ENCODE results near the gene INHBA.

The INHBA gene

DNA sequence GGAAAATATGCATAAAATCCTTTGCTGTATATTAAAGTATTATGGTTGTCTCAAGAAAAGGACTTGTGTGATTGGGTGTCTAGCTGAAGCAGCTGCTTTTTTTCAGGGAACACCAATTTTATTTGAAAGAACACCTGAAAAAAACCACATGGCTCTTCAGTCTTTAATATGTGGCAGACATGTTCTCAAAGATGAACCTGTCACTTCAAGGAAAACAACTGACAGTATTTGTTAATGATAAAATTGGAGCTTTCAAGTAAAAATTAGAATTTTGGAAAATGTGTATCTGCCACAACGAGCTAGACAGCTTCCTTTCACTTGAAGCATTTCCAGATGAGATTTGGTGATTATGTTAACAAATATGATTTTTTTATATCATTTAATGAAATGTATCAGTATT lies 59.3 kb downstream of the INHBA start:
- H3K9ac ChIP-seq (ENCODE audit: low read length): no peak overlapping the region
- no peaks in the 10 kb centered on the region for H3K9me3 ChIP-seq (ENCODE audit: low read length)
- H3K27ac ChIP-seq (ENCODE audit: low read depth, low read length, poor library complexity, severe bottlenecking): no peak overlapping the region
- no peak for TF ChIP-seq EZH2 (IDR thresholded peaks at IDR 0.05; ENCODE audit: borderline replicate concordance, low read length)
- TF ChIP-seq, protein P1, sequence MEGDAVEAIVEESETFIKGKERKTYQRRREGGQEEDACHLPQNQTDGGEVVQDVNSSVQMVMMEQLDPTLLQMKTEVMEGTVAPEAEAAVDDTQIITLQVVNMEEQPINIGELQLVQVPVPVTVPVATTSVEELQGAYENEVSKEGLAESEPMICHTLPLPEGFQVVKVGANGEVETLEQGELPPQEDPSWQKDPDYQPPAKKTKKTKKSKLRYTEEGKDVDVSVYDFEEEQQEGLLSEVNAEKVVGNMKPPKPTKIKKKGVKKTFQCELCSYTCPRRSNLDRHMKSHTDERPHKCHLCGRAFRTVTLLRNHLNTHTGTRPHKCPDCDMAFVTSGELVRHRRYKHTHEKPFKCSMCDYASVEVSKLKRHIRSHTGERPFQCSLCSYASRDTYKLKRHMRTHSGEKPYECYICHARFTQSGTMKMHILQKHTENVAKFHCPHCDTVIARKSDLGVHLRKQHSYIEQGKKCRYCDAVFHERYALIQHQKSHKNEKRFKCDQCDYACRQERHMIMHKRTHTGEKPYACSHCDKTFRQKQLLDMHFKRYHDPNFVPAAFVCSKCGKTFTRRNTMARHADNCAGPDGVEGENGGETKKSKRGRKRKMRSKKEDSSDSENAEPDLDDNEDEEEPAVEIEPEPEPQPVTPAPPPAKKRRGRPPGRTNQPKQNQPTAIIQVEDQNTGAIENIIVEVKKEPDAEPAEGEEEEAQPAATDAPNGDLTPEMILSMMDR (IDR thresholded peaks at IDR 0.05; ENCODE audit: low read length): no peak
- no peaks in the 10 kb centered on the region for H3K4me1 ChIP-seq (ENCODE audit: insufficient read depth, low read length, severe bottlenecking)
- no peak overlapping the region for H2AFZ ChIP-seq (ENCODE audit: low read length)
- H3F3A ChIP-seq (ENCODE audit: insufficient read depth, low read length): no peaks in the 10 kb centered on the region
- no peaks in the 10 kb centered on the region for H3K27me3 ChIP-seq (ENCODE audit: insufficient read depth, low read length)
- H3K9me2 ChIP-seq (ENCODE audit: low read depth, low read length): no peaks in the 10 kb centered on the region
- no peaks in the 10 kb centered on the region for H3K79me2 ChIP-seq (ENCODE audit: insufficient read depth, low read length)
- H3K4me3 ChIP-seq (ENCODE audit: low read depth, low read length, poor library complexity, severe bottlenecking): no peak overlapping the region
- H3K36me3 ChIP-seq (ENCODE audit: insufficient read depth, low read length): no peaks in the 10 kb centered on the region
- no peak overlapping the region for H3K4me2 ChIP-seq (ENCODE audit: low read length)
- no peaks in the 10 kb centered on the region for H4K20me1 ChIP-seq (ENCODE audit: insufficient read depth, low read length)

DNA sequence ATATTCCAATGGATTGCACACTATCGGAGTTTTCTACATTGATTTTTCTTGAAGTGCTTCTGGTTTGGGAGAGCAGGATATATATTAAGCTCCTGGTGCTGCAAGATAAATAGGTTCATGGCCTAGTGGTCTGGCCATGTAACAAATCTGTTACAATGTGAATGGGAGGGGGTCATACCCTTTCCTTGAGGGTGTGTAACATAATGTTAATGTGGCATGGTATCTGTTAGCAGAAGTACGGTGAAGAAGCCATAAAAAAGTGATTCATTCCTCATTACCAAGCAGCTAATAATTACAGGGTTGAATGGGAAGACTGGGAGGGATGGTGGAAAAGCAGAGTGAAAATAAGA lies 61.2 kb downstream of the INHBA start:
- Histone ChIP-seq H3K9me2 (ENCODE audit: low read depth, low read length) (no peaks in the 10 kb centered on the region), H3K79me2 (ENCODE audit: insufficient read depth, low read length) (no peaks in the 10 kb centered on the region), H3K9ac (ENCODE audit: low read length) (no peak overlapping the region), H3K4me1 (ENCODE audit: insufficient read depth, low read length, severe bottlenecking) (no peaks in the 10 kb centered on the region), H3K36me3 (ENCODE audit: insufficient read depth, low read length) (no peaks in the 10 kb centered on the region), H3F3A (ENCODE audit: insufficient read depth, low read length) (no peaks in the 10 kb centered on the region), H2AFZ (ENCODE audit: low read length) (no peak overlapping the region), H3K27ac (ENCODE audit: low read depth, low read length, poor library complexity, severe bottlenecking) (no peak overlapping the region), H4K20me1 (ENCODE audit: insufficient read depth, low read length) (no peaks in the 10 kb centered on the region), H3K4me3 (ENCODE audit: low read depth, low read length, poor library complexity, severe bottlenecking) (no peak overlapping the region), H3K9me3 (ENCODE audit: low read length) (no peaks in the 10 kb centered on the region), H3K27me3 (ENCODE audit: insufficient read depth, low read length) (no peaks in the 10 kb centered on the region), H3K4me2 (ENCODE audit: low read length) (no peak overlapping the region)
- no peak for TF ChIP-seq EZH2 (IDR thresholded peaks at IDR 0.05; ENCODE audit: borderline replicate concordance, low read length)
- TF ChIP-seq, protein P1 (IDR thresholded peaks at IDR 0.05; ENCODE audit: low read length): no peak

DNA sequence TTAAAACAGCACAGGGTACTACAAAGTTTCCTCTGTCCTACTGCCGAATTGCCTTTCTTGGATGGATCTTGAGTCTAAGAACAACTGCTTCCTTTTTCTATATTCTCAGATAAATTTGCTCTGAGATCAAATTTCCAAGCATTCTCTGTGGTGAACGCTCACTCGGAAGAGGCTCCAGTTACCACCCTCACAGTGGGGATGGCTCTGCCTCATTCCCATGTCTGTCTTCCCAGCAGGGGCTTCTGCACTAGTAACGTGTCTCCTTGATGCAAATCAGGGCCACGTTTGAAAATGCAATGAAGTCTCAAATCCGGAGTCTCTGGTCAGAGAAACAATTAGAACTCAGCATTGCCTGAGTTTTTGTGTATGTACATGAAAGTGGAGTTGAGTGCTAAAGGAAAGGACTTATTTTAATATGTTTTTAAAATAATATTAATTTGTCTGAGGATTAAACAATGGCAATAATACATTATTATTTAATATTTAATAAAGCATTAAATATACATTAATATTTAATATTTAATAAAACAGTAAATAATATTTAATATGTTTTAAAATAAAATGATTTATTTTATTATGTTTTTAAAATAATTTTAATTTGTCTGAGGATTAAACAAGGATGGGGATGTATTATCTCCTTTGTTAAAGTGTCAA lies 61.8 kb downstream of the INHBA start:
- Histone ChIP-seq H3K36me3 (ENCODE audit: insufficient read depth, low read length) (no peaks in the 10 kb centered on the region), H3K9me3 (ENCODE audit: low read length) (no peaks in the 10 kb centered on the region), H3K79me2 (ENCODE audit: insufficient read depth, low read length) (no peaks in the 10 kb centered on the region), H3K9me2 (ENCODE audit: low read depth, low read length) (no peaks in the 10 kb centered on the region), H3K27ac (ENCODE audit: low read depth, low read length, poor library complexity, severe bottlenecking) (no peak overlapping the region), H3K27me3 (ENCODE audit: insufficient read depth, low read length) (no peaks in the 10 kb centered on the region), H2AFZ (ENCODE audit: low read length) (no peak overlapping the region), H3K9ac (ENCODE audit: low read length) (no peak overlapping the region), H3F3A (ENCODE audit: insufficient read depth, low read length) (no peaks in the 10 kb centered on the region), H3K4me2 (ENCODE audit: low read length) (no peak overlapping the region), H4K20me1 (ENCODE audit: insufficient read depth, low read length) (no peaks in the 10 kb centered on the region), H3K4me3 (ENCODE audit: low read depth, low read length, poor library complexity, severe bottlenecking) (no peak overlapping the region), H3K4me1 (ENCODE audit: insufficient read depth, low read length, severe bottlenecking) (no peaks in the 10 kb centered on the region)
- no peak for TF ChIP-seq EZH2 (IDR thresholded peaks at IDR 0.05; ENCODE audit: borderline replicate concordance, low read length)
- TF ChIP-seq, protein P1 (IDR thresholded peaks at IDR 0.05; ENCODE audit: low read length): no peak
